ENCODE results near the gene DOCK1. TPM values are rescaled to one million over a fixed set of nuclear protein-coding genes. Genes with fewer than 3 reads are reported as not detected.
"Not testable (repeated sequence)": the region's sequence is repeated elsewhere in the genome, so short reads cannot be mapped to it uniquely, and the experiment has no call there.

Gene DOCK1
- total RNA-seq, 1 experiment from 2014 or later: 32.6 TPM

DNA sequence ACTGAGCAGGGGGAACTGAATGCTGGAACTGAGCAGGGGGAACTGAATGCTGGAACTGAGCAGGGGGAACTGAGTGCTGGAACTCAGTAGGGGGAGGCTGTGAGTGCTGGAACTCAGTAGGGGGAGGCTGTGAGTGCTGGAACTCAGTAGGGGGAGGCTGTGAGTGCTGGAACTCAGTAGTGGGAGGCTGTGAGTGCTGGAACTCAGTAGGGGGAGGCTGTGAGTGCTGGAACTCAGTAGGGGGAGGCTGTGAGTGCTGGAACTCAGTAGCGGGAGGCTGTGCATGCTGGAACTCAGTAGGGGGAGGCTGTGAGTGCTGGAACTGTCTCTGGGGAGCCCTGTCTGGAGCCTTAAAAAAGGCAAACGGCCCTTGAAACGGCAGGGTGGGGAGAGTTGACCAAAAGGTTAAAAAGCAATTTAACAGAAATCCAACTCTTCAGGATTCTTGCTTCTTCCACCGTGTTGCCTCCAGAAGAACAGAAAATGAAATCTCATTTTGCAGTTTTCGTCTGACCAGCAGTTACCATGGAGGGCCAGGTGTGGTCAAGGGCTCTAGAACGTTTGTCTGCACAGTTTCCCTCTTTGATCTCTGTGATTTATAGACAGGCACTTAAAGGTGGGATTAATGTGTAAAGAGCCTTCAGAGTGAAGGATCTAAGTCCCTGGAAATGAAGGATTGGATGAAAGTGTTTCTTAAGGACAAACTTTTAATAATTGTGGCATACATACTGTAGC is 19.1 kb downstream of the DOCK1 start:
- DNase-seq (ENCODE audit: low spot score): no peak

DNA sequence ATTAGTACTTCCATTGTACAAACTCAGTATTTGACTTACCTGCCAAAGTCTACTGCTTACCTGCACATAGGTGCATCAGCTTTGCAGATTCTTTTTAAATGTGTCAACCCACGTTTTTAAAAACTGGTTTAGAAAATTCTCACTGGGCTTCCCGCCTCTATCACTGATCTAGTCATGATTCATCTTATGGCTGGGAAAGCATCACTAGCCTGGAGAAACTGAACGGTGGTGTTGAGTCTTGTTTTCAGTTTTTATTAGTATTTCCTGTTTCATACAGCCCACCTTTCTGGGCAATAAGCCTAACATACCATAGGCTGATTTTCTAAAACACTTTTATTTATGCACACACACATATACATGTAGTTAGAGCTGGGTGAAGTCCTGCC is 19.7 kb downstream of the DOCK1 start:
- DNase-seq (ENCODE audit: low spot score): no peak

DNA sequence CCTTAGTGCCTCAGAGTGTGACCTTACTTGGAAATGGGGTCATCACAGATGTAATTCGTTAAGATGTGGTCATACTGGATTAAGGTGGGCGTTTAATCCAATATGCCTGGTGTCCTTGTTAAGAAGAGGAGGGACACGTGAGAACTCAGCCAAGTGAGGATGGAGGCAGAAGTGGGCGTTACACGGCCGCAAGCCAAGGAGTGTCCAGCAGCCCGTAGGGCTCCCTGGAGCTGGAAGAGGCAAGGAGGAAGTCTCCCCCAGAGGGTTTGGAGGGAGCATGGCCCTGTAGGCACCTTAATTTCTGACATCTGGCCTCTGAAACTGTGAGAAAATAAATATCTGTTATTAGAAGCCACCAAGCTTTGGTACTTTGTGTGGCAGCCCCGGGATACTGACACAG is 21.3 kb downstream of the DOCK1 start:
- DNase-seq (ENCODE audit: low spot score): no peak

DNA sequence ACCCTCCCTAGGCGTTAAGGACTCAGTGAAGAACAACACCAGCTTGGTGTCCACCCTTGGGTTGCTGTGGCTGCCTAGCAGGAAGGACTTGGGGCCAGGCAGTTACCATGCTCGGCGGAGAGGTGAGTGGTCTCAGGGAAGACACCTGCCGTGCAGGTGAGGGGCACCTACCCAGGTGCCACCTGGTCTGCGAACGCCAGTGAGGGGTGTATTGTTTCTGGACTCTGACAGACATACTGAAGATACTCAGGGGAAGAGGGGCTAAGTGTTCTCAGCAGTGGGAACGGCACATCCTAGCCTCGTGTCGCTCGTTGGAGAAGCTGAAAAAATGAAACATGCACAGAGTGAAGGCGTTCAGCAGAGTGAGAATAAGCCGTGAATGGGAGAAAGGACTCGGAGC is 22.6 kb downstream of the DOCK1 start:
- DNase-seq (ENCODE audit: low spot score): no peak

DNA sequence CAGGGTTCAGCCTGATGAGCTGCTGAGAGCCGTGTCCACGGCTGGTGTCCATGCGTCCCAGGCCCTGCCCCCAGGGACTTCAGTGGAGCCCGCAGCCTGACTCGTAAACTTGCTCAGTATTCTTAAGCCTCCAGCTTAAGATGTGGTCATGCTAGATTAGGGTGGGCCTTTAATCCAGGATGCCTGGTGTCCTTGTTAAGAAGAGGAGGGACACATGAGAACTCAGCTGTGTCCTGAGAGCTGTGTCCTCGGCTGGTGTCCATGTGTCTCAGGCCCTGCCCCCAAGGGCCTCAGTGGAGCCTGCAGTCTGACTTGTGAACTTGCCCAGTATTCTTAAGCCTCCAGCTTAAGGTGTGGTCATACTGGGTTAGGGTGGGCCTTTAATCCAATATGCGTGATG is 23.0 kb downstream of the DOCK1 start:
- DNase-seq (ENCODE audit: low spot score): no peak

- DNase-seq (ENCODE audit: low spot score): no peak
Observed at GRCh38 chr10:126929391-126929790, 24.2 kb downstream of the DOCK1 start.

- DNase-seq (ENCODE audit: low spot score): no peak
Observed at GRCh38 chr10:126930131-126930882, 25.1 kb downstream of the DOCK1 start.

DNA sequence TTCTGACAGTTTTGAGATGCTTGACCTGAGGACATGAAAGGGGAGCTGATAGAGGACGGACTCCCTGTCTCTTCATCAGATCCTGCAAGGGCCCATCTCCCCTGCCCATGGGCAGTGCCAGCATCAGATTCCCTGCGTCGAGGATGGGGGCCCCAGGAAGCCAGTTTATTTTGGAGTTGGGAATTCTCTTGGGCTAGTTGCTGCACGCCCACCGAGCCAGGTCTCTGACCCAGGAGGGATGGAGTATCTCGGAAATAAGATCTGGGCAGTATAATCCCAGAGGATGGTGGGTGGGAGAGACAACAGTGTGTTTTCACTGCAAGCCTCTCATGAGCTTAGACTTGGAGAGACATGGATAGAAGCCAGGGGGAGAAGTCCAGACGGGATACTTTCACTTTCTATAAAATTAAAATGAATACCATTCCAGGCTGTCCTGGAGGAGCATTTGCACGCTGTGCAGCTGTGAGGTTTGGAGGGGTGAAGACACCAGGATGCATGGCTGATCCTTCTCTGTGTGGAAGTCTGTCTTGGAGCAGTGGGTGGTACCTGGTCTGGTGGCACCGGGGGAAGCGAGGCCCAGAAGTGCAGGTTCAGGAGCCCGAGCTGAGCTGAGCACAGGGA is 25.8 kb downstream of the DOCK1 start:
- no peak for DNase-seq (ENCODE audit: low spot score)

- DNase-seq (ENCODE audit: low spot score): no peak
Observed at GRCh38 chr10:126931544-126931943, 26.3 kb downstream of the DOCK1 start.

GRCh38 chr10:126932516-126932915 is 27.3 kb downstream of the DOCK1 start:
- DNase-seq (ENCODE audit: low spot score): no peak

GRCh38 chr10:126933116-126933515 is 27.9 kb downstream of the DOCK1 start:
- DNase-seq (ENCODE audit: low spot score): no peak

GRCh38 chr10:126935263-126935946 is 30.2 kb downstream of the DOCK1 start:
- DNase-seq (ENCODE audit: low spot score): no peak

DNA sequence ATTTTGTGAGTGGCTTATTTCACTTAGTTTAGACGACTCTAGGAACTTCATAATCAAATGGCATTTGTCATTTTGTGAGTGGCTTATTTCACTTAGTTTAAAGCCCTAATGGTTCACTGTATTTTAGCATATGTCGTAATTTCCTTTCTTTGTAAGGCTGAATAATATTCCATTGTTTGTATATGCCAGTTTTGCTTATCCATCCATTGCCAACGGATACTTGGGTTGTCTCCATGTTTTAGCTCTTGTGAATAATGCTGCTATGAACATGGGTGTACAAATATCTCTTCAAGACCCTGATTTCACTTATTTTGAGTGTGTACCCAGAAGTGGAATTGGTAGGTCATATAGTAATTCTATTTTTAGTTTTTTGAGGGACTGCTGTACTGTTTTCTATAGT is 31.8 kb downstream of the DOCK1 start:
- DNase-seq (ENCODE audit: low spot score): no peak

DNA sequence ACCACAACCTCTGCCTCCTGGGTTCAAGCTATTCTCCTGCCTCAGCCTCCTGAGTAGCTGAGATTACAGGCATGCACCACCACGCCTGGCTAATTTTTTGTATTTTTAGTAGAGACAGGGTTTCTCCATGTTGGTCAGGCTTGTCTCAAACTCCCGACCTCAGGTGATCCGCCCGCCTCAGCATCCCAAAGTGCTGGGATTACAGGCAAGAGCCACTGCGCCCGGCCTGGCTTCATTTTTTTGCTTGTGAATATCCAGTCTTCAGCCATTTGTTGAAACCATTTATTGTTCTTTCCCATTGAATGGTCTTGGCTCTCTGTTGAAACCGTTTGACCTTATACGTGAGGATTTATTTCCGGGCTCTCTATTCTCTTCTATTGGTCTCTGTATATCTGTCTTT is 32.9 kb downstream of the DOCK1 start:
- DNase-seq (ENCODE audit: low spot score): not testable (repeated sequence)

DNA sequence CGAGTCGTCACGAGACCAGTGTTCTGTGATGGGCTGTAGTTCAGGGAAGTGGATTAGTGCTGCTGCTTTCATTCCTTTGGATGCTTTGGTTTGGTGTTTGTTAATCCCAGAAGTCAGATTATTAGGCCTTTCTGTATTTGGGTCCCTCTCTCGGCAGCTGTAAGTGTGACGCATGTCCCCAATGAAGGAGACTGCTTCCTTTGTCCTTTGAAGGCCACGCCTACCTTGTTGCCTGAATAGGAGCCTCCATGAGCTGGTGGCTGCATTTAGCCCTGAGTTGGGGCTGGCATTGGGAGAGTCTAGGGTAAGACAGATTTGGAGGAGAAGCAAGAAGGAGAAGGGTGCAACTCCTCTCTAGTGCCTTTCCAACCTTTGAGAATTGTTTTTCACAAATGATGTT is 34.5 kb downstream of the DOCK1 start:
- no peak for DNase-seq (ENCODE audit: low spot score)

GRCh38 chr10:126940670-126941310 is 35.6 kb downstream of the DOCK1 start:
- DNase-seq (ENCODE audit: low spot score): no peak

DNA sequence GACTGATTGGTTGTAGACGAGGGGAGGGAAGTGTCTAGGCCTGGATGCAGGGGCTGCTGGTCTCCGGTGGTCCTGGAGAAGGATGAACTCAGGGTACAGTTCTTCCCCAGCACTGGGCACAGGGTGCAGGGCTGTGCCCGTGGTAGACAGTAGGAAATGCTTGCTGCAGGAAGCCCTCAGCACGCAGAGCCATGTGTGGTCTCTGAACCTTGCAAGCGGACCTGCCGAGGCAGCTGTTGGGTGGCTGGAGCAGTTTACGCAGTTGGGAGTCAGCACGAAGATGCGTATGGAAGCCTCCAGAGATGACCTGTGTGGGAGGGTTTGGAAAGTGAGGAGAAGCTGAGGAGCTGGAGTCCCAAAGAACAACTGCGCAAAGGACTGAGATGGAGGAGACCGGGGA is 39.0 kb downstream of the DOCK1 start:
- DNase-seq (ENCODE audit: low spot score): no peak

DNA sequence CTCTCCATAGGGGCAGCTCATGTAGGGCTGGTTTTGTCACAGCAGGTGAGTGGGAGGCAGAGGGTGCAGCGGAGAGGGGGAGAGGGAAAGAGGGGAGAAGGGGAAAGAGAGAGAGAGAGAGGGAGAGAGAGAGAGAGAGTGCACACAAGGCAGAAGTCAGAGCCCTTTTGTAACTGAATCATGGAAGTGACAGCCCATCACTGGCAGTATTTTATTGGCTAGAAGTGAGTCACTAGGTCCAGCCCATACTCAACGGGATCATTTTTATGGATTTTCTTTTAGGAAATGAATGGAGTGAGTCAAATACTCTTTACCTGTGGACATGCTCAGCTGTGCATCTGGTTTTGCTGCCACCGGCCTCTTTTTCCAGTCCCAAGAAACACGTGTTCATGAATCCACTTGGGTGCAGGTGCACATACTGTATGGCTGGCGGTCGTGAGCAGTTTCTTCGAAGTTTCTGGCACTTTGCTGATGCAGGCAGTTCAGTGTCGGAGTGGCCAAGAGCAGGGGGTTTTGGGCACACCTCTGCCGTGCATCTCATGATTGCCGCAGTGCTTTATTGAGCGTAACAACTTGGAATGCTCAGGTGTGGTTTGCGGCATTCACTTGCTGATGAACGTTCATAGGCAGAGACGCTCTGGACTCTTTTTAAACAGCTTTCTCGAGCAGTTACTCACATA is 40.3 kb downstream of the DOCK1 start:
- no peak for DNase-seq (ENCODE audit: low spot score)

- no peak for DNase-seq (ENCODE audit: low spot score)
Observed at GRCh38 chr10:126946746-126947145, 41.5 kb downstream of the DOCK1 start.

DNA sequence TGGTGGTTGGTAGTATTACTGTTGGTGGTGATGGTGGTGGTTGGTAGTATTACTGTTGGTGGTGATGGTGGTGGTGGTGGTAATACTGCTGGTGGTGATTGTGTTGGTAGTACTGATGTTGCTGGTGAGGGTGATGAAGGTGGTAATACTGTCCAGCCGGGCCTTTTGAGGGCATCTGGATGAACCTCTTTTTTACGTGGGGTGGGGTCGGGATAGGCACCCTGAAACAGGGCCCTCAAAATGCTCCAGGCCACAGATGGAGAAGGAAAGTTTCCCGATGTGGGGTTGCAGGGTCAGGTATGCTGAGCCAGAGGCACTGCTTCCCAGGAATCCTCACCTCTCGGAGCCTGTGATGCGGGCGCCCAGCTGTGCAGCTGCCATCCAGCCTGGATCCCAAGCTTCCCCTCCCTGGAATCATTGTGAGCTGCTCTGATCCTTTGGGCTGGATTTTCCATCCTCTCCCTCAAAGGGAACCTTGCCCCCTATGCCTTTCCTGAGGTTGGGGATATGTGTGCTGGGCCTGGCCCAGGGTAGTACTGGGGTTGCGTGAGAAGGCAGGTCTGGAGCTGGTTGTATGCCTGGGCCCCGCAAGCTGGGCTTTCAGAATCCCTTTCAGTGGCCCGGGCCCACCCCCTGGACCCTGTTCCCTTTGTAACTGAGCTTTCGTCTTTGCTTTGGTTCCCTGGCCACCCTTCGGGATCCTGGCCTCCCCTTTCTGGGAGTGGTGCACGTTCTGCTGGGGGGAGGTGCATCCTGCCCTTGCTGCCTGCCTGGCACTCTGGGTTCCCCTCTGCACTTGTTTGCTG is 43.3 kb downstream of the DOCK1 start:
- no peak for DNase-seq (ENCODE audit: low spot score)

Measured in HT-29 (cell line).